Activated T-helper 17 cell treated with anti-CD3 and anti-CD28 coated beads, Interleukin-2, amount 50 U/mL, for 72 hours (primary cell): ENCODE results near the gene NALCN. TPM values are rescaled to one million over a fixed set of nuclear protein-coding genes. Genes with fewer than 3 reads are reported as not detected.

Experiments used
- ATAC-seq: fragments of 150-1000 bp; cut with Tn5 transposase; replicated peaks from 2 replicates; pipeline ENCODE4 v1.10.0; 2021; ENCODE audit warnings: mild to moderate bottlenecking, moderate library complexity
- H3K27ac Mint-ChIP-seq: one replicate; pipeline ENCODE4 v1.8.0; 2022; ENCODE audit warnings: mixed read lengths
- H3K27me3 Mint-ChIP-seq: one replicate; pipeline ENCODE4 v1.8.0; 2022; ENCODE audit warnings: mixed read lengths
- H3K36me3 Mint-ChIP-seq: one replicate; pipeline ENCODE4 v1.8.0; 2022; ENCODE audit warnings: low read depth, mild to moderate bottlenecking, mixed read lengths
- H3K4me1 Mint-ChIP-seq: one replicate; pipeline ENCODE4 v1.8.0; 2022; ENCODE audit warnings: mixed read lengths
- H3K4me3 Mint-ChIP-seq: one replicate; pipeline ENCODE4 v1.8.0; 2022; ENCODE audit warnings: mild to moderate bottlenecking, mixed read lengths
- H3K9me3 Mint-ChIP-seq: one replicate; pipeline ENCODE4 v1.8.0; 2022; ENCODE audit warnings: mixed read lengths
- total RNA-seq, 2 donors: library from RNA; stranded (reverse); gene quantifications; one replicate each; pipeline ENCODE4 v1.2.3, GENCODE V29; 2022

Gene NALCN
- total RNA-seq, 2 donors from 2014 or later, result not detected

DNA sequence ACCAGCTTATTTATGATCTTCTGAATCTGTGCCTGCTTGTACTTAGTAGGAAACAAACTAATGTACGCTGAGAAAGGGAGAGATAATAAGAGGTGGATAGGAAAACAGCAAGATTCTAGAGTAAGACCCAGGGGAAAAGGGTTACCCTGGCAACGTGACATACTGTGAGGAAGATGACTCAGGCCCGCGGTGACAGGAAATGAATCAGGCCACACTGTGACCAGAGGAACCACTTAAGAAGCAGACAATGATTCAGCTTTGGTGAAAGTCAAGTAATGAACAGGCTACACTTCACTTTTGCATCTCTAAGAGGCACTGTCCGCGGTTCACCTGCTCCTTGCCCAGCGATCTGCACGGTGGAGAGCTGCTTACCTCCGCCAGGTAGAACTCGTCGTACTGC lies 158.2 kb downstream of the NALCN start:
- peak; percentile 99 for ATAC-seq
- Mint-ChIP-seq H3K27me3 (peaks cover 3% of the 10 kb centered on the region), H3K4me1 (peaks cover 8% of the 10 kb centered on the region), H3K4me3 (peak overlapping the region; percentile 41), H3K36me3 (no peaks in the 10 kb centered on the region), H3K27ac (peak overlapping the region; percentile 87), H3K9me3 (peaks cover 5% of the 10 kb centered on the region)

DNA sequence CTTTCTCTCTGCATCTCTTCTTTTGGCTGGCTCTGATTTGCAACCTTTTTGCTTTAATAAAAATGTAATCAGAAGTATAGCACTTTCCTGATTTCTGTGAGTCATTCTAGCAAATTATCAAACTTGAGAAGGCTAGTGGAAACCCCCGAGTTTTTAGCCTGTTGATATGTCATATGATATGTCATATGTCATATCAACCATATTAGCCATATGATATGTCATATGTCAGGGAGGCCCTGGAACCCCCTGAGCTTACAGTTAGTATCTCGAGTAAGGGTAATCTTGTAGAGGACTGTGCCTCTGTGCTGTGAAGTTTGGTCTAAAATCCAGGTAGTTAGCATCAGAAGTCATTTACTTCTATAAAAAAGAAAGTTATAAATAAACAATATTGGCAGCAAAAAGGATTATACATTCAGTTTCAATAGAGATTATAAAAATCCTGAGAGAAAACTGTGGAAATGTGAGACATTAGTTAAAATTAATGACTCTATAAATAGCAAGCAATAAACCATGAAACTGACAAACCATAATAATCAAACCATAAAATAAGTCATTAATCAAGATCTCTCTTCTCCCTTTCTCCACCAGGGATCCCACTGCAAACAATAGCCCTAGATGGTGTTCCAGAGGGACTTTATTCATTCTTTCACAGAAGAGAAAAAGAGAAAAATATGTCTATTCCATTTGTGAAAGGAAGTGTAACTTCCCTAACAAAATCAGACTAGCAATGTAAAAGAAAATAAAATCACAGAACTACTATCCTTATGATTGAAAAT lies 167.4 kb downstream of the NALCN start:
- Mint-ChIP-seq H3K36me3 (no peaks in the 10 kb centered on the region), H3K4me1 (peaks cover 22% of the 10 kb centered on the region), H3K27me3 (no peaks in the 10 kb centered on the region), H3K27ac (no peak overlapping the region), H3K9me3 (peaks cover 9% of the 10 kb centered on the region), H3K4me3 (no peak overlapping the region)
- peak; percentile 28 for ATAC-seq

DNA sequence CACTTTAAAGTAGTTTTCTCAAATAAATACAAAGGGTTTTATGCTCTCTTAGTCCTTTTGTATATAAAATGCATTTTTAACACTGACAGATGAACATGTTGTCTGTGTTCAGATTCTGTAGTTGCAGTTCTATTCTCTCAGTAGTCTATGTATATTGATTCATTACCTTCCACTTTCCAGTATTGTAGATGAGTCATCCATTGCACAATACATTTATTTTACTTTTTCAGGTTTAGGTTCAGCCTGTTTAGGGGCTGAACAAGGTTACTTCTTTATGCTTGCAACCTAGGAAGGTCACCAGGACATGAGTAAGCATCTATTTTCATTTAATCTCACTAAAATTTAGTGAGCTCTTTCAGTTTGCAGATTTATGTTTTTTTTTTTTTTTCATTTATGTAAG lies 173.6 kb downstream of the NALCN start:
- H3K4me3 Mint-ChIP-seq, result no peak overlapping the region
- H3K36me3 Mint-ChIP-seq, result no peaks in the 10 kb centered on the region
- H3K27ac Mint-ChIP-seq, result no peak overlapping the region
- peaks cover under 1% of the 10 kb centered on the region for H3K9me3 Mint-ChIP-seq
- ATAC-seq, result peak; percentile 66
- H3K27me3 Mint-ChIP-seq, result no peaks in the 10 kb centered on the region
- H3K4me1 Mint-ChIP-seq, result peaks cover 19% of the 10 kb centered on the region

DNA sequence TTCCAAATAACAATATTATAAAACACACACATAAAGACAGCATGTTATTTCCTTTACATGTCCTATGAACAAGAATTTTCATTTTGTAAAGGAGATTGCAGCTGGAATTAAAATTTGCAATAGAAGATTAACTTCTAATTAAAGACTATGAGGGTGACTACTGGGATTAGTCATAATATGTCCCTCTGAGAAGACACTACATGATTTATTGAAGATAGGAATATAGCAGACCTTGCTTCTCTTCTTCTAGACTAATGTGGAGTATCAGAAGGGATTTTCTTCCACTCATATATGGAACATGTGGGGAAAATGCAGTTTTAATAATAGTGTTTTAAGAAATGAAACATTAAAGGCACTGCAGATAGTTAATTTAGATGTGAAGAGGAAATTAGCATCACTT lies 177.8 kb downstream of the NALCN start:
- Mint-ChIP-seq H3K27me3 (no peaks in the 10 kb centered on the region), H3K27ac (no peak overlapping the region), H3K36me3 (no peaks in the 10 kb centered on the region), H3K4me1 (no peaks in the 10 kb centered on the region), H3K9me3 (no peaks in the 10 kb centered on the region), H3K4me3 (no peak overlapping the region)
- no peak for ATAC-seq

DNA sequence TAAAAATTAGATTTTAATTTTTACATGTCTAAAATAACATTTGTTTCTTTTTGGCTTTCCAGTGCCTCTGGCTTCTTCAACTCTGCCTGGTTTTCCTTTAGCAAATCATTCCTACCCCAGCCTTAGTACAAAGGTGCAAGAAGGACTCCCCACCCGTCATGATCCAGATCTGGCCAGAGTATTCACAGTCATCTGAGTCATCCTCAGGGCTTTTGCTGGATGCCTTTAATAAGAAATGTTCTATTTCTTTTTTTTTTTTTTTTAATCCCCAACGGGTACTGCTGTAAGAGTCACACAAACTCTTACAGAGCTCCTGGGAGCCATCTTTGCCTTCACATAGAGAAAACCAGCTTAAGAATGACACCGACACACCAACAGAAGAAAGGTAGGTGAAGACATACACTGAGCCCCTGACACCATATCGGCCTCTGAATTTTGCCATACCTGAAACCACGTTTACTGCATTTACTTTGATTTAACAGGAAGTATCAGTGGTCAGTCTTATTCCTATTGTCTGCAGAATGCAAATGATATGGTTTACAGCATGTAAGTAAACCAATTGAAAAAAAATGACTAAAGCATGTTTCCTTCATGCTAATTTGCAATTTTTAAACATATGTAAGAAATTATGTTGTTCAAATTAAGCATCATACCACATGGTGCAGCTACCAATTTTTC lies 184.4 kb downstream of the NALCN start:
- H3K36me3 Mint-ChIP-seq, result no peaks in the 10 kb centered on the region
- H3K27me3 Mint-ChIP-seq, result peaks cover 4% of the 10 kb centered on the region
- no peak overlapping the region for H3K27ac Mint-ChIP-seq
- no peak overlapping the region for H3K4me3 Mint-ChIP-seq
- no peak for ATAC-seq
- peaks cover 8% of the 10 kb centered on the region for H3K9me3 Mint-ChIP-seq
- H3K4me1 Mint-ChIP-seq, result no peaks in the 10 kb centered on the region

DNA sequence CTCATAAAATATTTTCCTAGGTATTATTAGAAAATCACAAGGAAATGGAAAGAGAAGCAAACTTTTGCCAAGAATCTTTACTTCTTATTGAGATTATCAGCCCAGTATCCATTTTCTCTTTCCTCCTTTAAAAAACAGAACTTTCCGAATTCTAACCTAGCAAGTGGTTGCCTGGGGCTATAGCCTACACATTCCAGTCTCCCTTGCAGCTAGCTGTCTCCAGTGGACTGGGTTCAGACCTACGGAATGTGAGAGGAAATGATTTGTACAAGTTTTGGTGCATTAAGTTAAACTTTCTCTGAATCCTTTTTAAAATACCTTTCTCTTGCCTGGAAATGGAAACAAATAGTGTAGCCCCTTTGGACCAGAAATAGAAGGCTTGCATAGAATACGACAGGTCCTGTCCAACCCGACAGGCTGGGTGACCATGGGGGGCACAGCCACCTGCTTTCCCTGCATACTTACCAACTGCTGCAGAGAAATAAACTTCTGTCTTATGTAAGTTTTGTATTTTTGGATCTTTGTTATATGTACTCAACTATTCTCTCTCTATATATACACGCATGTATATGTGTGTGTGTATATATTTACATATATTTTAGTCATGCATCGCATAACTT lies 185.9 kb downstream of the NALCN start:
- Mint-ChIP-seq H3K4me1 (no peaks in the 10 kb centered on the region), H3K27ac (no peak overlapping the region), H3K36me3 (no peaks in the 10 kb centered on the region), H3K27me3 (peaks cover 10% of the 10 kb centered on the region), H3K4me3 (no peak overlapping the region), H3K9me3 (peaks cover 8% of the 10 kb centered on the region)
- no peak for ATAC-seq

DNA sequence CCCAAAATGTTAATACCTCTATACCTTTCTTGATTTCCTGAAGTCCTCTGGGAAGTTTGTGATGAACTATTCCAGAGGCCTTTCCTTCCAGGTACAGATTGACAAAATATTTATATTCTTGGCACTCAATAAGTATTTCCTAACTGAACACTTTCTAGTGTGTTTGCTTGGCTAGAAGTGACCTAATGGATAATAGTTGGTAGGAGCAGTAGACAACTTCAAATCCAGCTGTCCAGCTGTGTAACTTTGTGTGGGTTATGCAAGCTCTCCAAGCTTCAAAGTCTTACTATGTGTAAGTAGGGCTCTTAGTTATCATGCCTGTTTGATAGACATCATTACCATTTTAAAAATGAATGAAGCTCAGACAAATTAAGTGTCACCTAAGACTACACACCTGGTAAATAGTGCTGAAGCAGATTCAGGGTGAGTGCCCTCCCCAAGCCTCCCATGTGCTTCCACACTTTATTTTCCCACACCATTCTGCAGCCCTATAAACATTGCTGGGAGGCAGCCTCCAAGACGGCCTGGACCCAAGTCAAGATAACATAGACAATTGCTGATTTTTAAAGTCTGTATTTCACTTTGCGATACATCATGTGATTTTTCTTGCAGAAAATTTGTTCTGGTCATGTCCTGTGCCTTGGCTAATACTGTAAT lies 196.6 kb downstream of the NALCN start:
- ATAC-seq, result no peak
- H3K36me3 Mint-ChIP-seq, result no peaks in the 10 kb centered on the region
- no peak overlapping the region for H3K4me3 Mint-ChIP-seq
- H3K27me3 Mint-ChIP-seq, result no peaks in the 10 kb centered on the region
- H3K9me3 Mint-ChIP-seq, result no peaks in the 10 kb centered on the region
- no peak overlapping the region for H3K27ac Mint-ChIP-seq
- no peaks in the 10 kb centered on the region for H3K4me1 Mint-ChIP-seq

DNA sequence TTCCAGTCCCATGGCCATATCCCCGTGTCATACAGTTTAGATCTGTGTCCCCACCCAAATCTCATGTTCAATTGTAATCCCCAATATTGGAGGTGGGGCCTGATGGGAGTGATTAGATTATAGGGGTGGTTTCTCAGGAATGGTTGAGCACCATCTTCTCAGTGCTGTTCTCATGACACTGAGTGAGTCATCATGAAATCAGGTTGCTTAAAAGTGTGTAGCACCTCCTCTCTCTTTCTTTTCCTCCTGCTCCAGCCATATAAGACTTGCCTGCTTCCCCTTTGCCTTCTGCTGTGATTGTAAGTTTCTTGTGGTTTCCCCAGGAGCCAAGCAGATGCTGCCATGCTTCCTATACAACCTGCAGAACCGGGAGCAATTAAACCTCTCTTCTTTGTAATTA lies 197.8 kb downstream of the NALCN start:
- Mint-ChIP-seq H3K9me3 (no peaks in the 10 kb centered on the region), H3K4me1 (no peaks in the 10 kb centered on the region), H3K4me3 (no peak overlapping the region), H3K27ac (no peak overlapping the region), H3K36me3 (no peaks in the 10 kb centered on the region), H3K27me3 (no peaks in the 10 kb centered on the region)
- no peak for ATAC-seq

DNA sequence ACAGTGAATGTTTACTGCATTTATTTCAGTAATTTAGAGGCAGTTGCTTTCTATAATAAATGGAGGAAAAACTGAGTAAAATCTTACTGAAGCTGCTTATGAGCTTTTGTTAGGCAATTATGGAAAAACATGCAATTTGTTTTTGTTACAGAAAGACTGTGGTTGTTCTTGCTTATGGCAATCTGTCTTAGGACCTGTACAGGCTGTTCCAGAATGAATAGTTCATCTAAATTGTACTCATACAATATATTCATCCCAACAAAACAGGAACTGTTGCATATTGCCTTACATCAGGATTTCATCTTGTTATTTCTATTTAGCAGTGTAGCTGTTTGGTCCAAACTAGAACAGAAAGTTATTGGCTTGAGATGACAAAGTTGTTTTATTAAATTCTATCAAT lies 199.2 kb downstream of the NALCN start:
- Mint-ChIP-seq H3K4me3 (no peak overlapping the region), H3K36me3 (no peaks in the 10 kb centered on the region), H3K9me3 (peaks cover 5% of the 10 kb centered on the region), H3K27ac (no peak overlapping the region), H3K27me3 (peaks cover 4% of the 10 kb centered on the region), H3K4me1 (no peaks in the 10 kb centered on the region)
- ATAC-seq, result no peak

DNA sequence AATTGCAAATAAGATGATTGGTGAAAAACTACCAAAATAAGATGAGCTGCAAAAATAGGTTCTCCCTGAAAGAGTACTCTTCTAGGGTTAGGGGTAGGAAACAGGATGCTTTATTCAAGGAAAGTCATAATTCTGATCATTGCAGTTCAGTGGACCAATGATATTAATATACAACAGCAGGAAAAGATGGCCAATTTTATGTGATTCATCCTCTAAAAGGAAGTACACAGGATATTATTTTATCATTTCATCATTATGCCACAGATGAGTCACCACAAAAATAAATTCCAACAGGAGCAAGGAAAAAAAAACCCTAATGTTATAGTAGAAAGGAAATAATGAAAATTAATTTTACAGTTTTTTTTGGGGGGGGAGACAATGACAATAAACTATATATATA lies 205.0 kb downstream of the NALCN start:
- no peaks in the 10 kb centered on the region for H3K4me1 Mint-ChIP-seq
- H3K4me3 Mint-ChIP-seq, result no peak overlapping the region
- no peak for ATAC-seq
- H3K27me3 Mint-ChIP-seq, result peaks cover 5% of the 10 kb centered on the region
- H3K9me3 Mint-ChIP-seq, result peaks cover 7% of the 10 kb centered on the region
- no peaks in the 10 kb centered on the region for H3K36me3 Mint-ChIP-seq
- no peak overlapping the region for H3K27ac Mint-ChIP-seq

DNA sequence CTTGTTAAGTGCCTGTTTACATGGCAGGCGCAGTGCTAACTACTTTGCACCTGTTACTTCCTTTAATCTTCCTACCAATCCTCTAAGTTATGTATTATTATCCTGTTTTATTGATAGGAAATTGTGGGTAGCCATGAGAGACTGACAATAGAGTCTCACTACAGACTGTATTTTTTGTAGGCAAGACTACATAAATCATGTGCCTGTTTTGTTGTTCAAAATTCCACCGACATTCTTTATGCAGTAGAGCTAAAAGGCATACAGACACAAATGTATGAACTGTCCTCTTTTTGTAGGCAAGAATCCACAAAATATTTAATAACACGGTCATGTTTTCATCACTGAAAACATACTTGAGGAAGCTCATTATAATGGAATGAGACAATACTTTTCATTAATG lies 205.5 kb downstream of the NALCN start:
- H3K9me3 Mint-ChIP-seq, result peaks cover 7% of the 10 kb centered on the region
- H3K27ac Mint-ChIP-seq, result no peak overlapping the region
- no peak overlapping the region for H3K4me3 Mint-ChIP-seq
- H3K27me3 Mint-ChIP-seq, result peaks cover 5% of the 10 kb centered on the region
- no peaks in the 10 kb centered on the region for H3K4me1 Mint-ChIP-seq
- no peak for ATAC-seq
- no peaks in the 10 kb centered on the region for H3K36me3 Mint-ChIP-seq

DNA sequence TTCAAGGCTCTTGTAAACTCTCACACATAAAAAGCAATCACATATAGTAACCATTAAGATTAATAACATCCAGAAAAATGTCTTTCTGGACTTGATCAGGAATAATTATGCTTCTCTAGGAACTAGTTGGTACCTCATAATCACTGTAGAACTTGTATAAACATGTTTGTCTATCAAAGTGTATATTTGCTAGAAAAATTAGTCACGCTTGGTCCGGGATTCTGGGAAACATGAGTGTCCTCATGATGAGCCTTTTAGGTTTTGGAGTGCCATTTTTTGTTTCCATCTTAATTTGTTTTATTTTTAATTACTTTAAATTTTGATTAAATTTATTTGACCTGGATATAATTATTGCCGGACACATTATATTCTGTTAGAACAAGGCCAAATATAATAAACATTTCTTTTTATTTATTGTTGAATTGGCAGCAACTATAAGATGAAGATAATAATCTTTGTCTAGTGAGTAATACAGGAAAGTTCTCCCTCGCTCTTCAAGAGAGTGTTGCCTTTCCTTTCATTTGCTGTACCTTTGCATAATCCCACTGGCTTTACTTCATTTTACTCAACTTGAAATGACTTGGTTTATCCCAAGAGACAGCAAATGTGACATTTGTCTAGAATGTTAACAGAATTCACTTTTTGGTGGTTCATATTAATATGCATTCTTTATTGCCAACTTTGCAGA lies 207.0 kb downstream of the NALCN start:
- H3K4me3 Mint-ChIP-seq, result no peak overlapping the region
- no peaks in the 10 kb centered on the region for H3K36me3 Mint-ChIP-seq
- no peak for ATAC-seq
- H3K27ac Mint-ChIP-seq, result no peak overlapping the region
- no peaks in the 10 kb centered on the region for H3K4me1 Mint-ChIP-seq
- peaks cover 5% of the 10 kb centered on the region for H3K27me3 Mint-ChIP-seq
- H3K9me3 Mint-ChIP-seq, result peaks cover 7% of the 10 kb centered on the region

DNA sequence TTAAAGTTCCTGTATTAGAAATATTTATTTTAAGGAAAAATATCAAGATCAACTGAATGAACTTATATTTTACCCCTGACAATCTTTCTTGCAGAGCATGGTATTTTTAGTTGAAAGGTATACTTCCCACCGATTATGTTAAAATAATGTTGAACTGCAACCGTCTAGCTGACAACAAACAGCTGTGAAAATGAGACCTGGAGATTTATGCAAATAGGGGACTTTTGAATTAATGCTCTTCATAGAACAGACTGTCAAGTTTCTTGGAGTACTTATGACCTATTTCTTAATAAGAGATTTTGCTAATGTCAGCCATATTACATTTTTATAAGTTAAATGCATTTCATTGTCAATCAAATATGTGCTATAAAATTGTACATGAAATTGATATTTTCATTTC lies 210.9 kb downstream of the NALCN start:
- H3K36me3 Mint-ChIP-seq, result no peaks in the 10 kb centered on the region
- H3K27ac Mint-ChIP-seq, result no peak overlapping the region
- no peaks in the 10 kb centered on the region for H3K9me3 Mint-ChIP-seq
- no peaks in the 10 kb centered on the region for H3K4me1 Mint-ChIP-seq
- no peak for ATAC-seq
- H3K4me3 Mint-ChIP-seq, result no peak overlapping the region
- H3K27me3 Mint-ChIP-seq, result peaks cover 4% of the 10 kb centered on the region

DNA sequence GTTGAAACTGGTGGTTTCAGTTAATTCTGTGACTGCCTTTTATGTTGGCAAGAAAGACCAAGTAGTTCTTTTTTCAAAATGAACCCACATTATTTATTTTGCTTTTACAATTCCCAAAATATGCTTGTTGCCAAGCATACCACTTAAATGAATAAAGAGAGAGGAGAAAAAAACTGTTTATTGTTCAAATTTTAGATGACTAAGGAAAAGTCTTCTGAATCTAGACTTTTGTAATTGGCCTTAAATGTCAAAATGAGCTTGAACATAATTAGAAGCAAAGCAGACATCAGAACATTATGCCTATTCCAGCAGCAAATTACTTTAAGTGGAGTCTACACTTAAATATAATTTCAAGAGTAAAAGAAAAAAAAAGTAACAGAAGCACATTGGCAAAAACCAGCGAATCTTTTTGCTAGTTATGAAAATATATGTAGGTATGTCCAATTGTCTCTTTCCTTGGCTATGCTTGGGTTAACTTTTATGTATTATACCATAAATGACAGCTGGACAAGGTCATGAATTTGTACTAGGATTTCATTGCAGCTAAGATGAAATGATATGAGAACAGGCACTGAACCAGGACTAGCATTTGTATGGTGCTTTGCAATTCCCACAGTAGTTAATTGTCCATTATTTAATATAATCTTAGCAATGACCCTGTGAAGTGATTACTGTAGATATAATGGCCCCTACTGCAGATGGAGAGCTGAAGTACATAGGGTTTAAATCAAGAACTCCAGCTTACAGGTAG lies 211.9 kb downstream of the NALCN start:
- peaks cover 4% of the 10 kb centered on the region for H3K27me3 Mint-ChIP-seq
- no peaks in the 10 kb centered on the region for H3K9me3 Mint-ChIP-seq
- H3K36me3 Mint-ChIP-seq, result no peaks in the 10 kb centered on the region
- H3K4me1 Mint-ChIP-seq, result no peaks in the 10 kb centered on the region
- no peak for ATAC-seq
- no peak overlapping the region for H3K4me3 Mint-ChIP-seq
- H3K27ac Mint-ChIP-seq, result no peak overlapping the region
